ENCODE measurements around the gene LIN52. TPM values are rescaled to one million over a fixed set of nuclear protein-coding genes. Genes with fewer than 3 reads are reported as not detected.

The LIN52 gene
- total RNA-seq, 2 experiments from 2014 or later: 5.4 to 6.8 TPM

DNA sequence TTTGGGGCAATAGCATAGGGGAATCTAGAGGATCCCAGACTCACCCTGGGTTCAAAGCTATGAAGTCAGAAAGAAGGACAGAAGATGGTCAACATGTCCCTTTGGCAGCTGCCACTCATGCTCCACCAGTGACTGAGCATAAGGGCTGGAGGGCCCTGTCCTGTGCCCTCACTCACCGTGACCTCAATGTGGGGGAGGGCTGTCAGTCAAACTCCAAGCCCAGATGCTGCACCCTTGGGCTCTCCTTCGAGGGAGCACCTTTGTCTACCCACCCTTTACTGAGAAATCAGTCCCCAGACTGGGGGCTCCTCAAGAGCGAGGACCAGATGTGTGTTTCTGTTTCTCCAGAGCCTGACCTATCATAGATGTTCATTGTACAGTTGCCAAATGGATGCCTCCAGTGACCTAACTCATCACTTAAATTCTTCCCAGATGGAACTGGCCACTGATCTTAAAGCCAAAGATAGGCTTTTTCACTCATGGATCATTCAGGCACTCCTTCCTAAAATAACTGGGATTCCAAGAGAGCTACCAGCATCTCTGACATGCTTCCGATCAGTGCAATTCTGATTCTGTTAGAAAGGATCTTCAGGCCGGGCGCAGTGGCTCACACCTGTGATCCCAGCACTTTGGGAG lies 127.3 kb downstream of the LIN52 start:
- intact Hi-C loops (cut with DNase I, micrococcal nuclease): no loop called here
- Histone ChIP-seq H3K27me3 (ENCODE audit: control insufficient read depth in 1 of 2, insufficient read depth in 2 of 2, low read length in 2 of 2) (peaks cover 0 to 4% of the 10 kb centered on the region in 2 experiments), H3K36me3 (ENCODE audit: insufficient read depth, low read length) (no peaks in the 10 kb centered on the region), H3K4me3 (ENCODE audit: low read length) (no peak overlapping the region), H3K4me1 (ENCODE audit: insufficient read depth, low read length) (no peaks in the 10 kb centered on the region), H3K27ac (ENCODE audit: low read depth in 1 of 2, low read length in 2 of 2) (no peak overlapping the region), H3K9me3 (ENCODE audit: control insufficient read depth in 1 of 2, insufficient read depth in 1 of 2, low read length in 2 of 2) (peaks cover 0 to 5% of the 10 kb centered on the region in 2 experiments)
- DNase-seq (no peak), ATAC-seq (ENCODE audit: poor library complexity) (no peak)
- Mint-ChIP-seq H3K4me3 (no peak overlapping the region), H3K27ac (no peak overlapping the region), H3K36me3 (ENCODE audit: low read depth) (no peaks in the 10 kb centered on the region), H3K4me1 (ENCODE audit: low read depth) (no peaks in the 10 kb centered on the region), H3K9me3 (no peaks in the 10 kb centered on the region), H3K27me3 (peaks cover 7% of the 10 kb centered on the region)
- CTCF ChIA-PET: no interaction called here
- TF ChIP-seq, protein P1, sequence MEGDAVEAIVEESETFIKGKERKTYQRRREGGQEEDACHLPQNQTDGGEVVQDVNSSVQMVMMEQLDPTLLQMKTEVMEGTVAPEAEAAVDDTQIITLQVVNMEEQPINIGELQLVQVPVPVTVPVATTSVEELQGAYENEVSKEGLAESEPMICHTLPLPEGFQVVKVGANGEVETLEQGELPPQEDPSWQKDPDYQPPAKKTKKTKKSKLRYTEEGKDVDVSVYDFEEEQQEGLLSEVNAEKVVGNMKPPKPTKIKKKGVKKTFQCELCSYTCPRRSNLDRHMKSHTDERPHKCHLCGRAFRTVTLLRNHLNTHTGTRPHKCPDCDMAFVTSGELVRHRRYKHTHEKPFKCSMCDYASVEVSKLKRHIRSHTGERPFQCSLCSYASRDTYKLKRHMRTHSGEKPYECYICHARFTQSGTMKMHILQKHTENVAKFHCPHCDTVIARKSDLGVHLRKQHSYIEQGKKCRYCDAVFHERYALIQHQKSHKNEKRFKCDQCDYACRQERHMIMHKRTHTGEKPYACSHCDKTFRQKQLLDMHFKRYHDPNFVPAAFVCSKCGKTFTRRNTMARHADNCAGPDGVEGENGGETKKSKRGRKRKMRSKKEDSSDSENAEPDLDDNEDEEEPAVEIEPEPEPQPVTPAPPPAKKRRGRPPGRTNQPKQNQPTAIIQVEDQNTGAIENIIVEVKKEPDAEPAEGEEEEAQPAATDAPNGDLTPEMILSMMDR (IDR thresholded peaks at IDR 0.05): no peak
- POLR2A ChIA-PET: no interaction called here

GRCh38 chr14:74213907-74214803 lies 129.4 kb downstream of the LIN52 start:
- peaks cover 9% of the 10 kb centered on the region for H3K4me1 ChIP-seq (ENCODE audit: insufficient read depth, low read length)
- no peak overlapping the region for H3K4me3 ChIP-seq (ENCODE audit: low read length)
- POLR2A ChIA-PET: no interaction called here
- DNase-seq (no peak), ATAC-seq (ENCODE audit: poor library complexity) (no peak)
- TF ChIP-seq, protein P1 (IDR thresholded peaks at IDR 0.05): no peak
- CTCF ChIA-PET: no interaction called here
- no peak overlapping the region for H3K27ac ChIP-seq (ENCODE audit: low read depth in 1 of 2, low read length in 2 of 2)
- no peaks in the 10 kb centered on the region for H3K36me3 ChIP-seq (ENCODE audit: insufficient read depth, low read length)
- Mint-ChIP-seq H3K27me3 (peaks cover 18% of the 10 kb centered on the region), H3K4me1 (ENCODE audit: low read depth) (no peaks in the 10 kb centered on the region), H3K4me3 (no peak overlapping the region), H3K36me3 (ENCODE audit: low read depth) (no peaks in the 10 kb centered on the region), H3K27ac (no peak overlapping the region), H3K9me3 (no peaks in the 10 kb centered on the region)
- peaks cover 0 to 5% of the 10 kb centered on the region in 2 experiments for H3K9me3 ChIP-seq (ENCODE audit: control insufficient read depth in 1 of 2, insufficient read depth in 1 of 2, low read length in 2 of 2)
- peaks cover 13 to 15% of the 10 kb centered on the region in 2 experiments for H3K27me3 ChIP-seq (ENCODE audit: control insufficient read depth in 1 of 2, insufficient read depth in 2 of 2, low read length in 2 of 2)
- intact Hi-C loops (cut with DNase I, micrococcal nuclease): no loop called here

- POLR2A ChIA-PET: no interaction called here
These were observed 131.9 kb downstream of the LIN52 start for GRCh38 chr14:74216671-74217070.

More at GRCh38 chr14:74216671-74217070, 131.9 kb downstream of the LIN52 start:
- no peak overlapping the region for H3K27ac Mint-ChIP-seq
- ATAC-seq (ENCODE audit: poor library complexity): no peak
- H3K4me1 ChIP-seq (ENCODE audit: insufficient read depth, low read length): peaks cover 9% of the 10 kb centered on the region
- no peak overlapping the region for H3K27ac ChIP-seq (ENCODE audit: low read depth in 1 of 2, low read length in 2 of 2)
- peaks cover 34% of the 10 kb centered on the region for H3K27me3 Mint-ChIP-seq
- H3K27me3 ChIP-seq (ENCODE audit: control insufficient read depth in 1 of 2, insufficient read depth in 2 of 2, low read length in 2 of 2): peaks cover 13 to 28% of the 10 kb centered on the region in 2 experiments
- intact Hi-C loops (cut with DNase I, micrococcal nuclease): loop anchor here (1.0 to 2.0 kb wide), 2 partner anchors 34 to 35 kb away; no protein-coding TSS in a partner anchor
- no peaks in the 10 kb centered on the region for H3K4me1 Mint-ChIP-seq (ENCODE audit: low read depth)
- no peak for DNase-seq
- no peak overlapping the region for H3K4me3 ChIP-seq (ENCODE audit: low read length)
- peaks cover 0 to 5% of the 10 kb centered on the region in 2 experiments for H3K9me3 ChIP-seq (ENCODE audit: control insufficient read depth in 1 of 2, insufficient read depth in 1 of 2, low read length in 2 of 2)
- H3K9me3 Mint-ChIP-seq: no peaks in the 10 kb centered on the region
- H3K4me3 Mint-ChIP-seq: no peak overlapping the region
- CTCF ChIA-PET: no interaction called here
- H3K36me3 Mint-ChIP-seq (ENCODE audit: low read depth): no peaks in the 10 kb centered on the region
- no peaks in the 10 kb centered on the region for H3K36me3 ChIP-seq (ENCODE audit: insufficient read depth, low read length)
- TF ChIP-seq, protein P1 (IDR thresholded peaks at IDR 0.05): no peak

Measured in CD4-positive, alpha-beta T cell (primary cell).